Naive thymus-derived CD4-positive, alpha-beta T cell (primary cell): ENCODE data around the gene P3H2. TPM values are rescaled to one million over a fixed set of nuclear protein-coding genes. Genes with fewer than 3 reads are reported as not detected.
A peak's percentile ranks its signal among the peaks of the same experiment; 100 is the strongest.

Experiments used
- ATAC-seq: fragments of 150-1000 bp; cut with Tn5 transposase; 2 replicates; pipeline ENCODE4 v1.10.0; 2021; ENCODE audit warnings: mild to moderate bottlenecking, moderate library complexity
- CTCF ChIA-PET: fragments of 350-600 bp; sonication (Branson Sonifier 250); formaldehyde crosslinking; loops from one replicate; lab custom pipeline; 2021; ENCODE audit warnings: antibody characterized with exemption; lab: Charles Lee
- POLR2A ChIA-PET: fragments of 350-600 bp; sonication (Branson Sonifier 250); formaldehyde crosslinking; loops from one replicate; lab custom pipeline; 2021; ENCODE audit warnings: antibody characterized with exemption, inconsistent platforms; lab: Charles Lee
- DNase-seq, 9 donors: peaks; one replicate each; pipeline versions ENCODE4 v3.0.0 to v3.0.0-alpha.2; 2020 to 2022; ENCODE audit warnings: mixed read lengths in 1 of 9
- H3K27ac ChIP-seq: one replicate; pipeline ENCODE4 v1.7.0; 2013; ENCODE audit warnings: mild to moderate bottlenecking, low read depth, low read length, moderate library complexity
- H3K27me3 ChIP-seq, 2 donors: one replicate each; pipeline ENCODE4 v1.7.0; 2013; ENCODE audit warnings: low read length in 2 of 2, mild to moderate bottlenecking in 2 of 2, moderate library complexity in 2 of 2; ENCODE audit not compliant: control insufficient read depth in 2 of 2, insufficient read depth in 2 of 2
- H3K36me3 ChIP-seq, 3 experiments: 1 replicate in 2 of 3; 2 replicates in 1 of 3; pipeline ENCODE4 v1.7.0; 2013; ENCODE audit warnings: low read length in 3 of 3, mild to moderate bottlenecking in 3 of 3, moderate library complexity in 1 of 3; ENCODE audit not compliant: insufficient read depth in 3 of 3, control insufficient read depth in 2 of 3
- H3K4me1 ChIP-seq, 2 donors: one replicate each; pipeline ENCODE4 v1.7.0; 2013; ENCODE audit warnings: low read length in 2 of 2, mild to moderate bottlenecking in 2 of 2, moderate library complexity in 1 of 2; ENCODE audit not compliant: control insufficient read depth in 2 of 2, insufficient read depth in 2 of 2
- H3K4me3 ChIP-seq: 2 replicates; pipeline ENCODE4 v1.7.0; 2013; ENCODE audit warnings: mild to moderate bottlenecking, low read length
- H3K9me3 ChIP-seq, 3 experiments: 1 replicate in 2 of 3; 2 replicates in 1 of 3; pipeline ENCODE4 v1.7.0; 2013; ENCODE audit warnings: low read length in 3 of 3; ENCODE audit not compliant: control insufficient read depth in 2 of 3
- H3K27ac Mint-ChIP-seq, 9 donors: one replicate each; pipeline ENCODE4 v1.8.0; 2020 to 2022; ENCODE audit warnings: mixed read lengths in 9 of 9, mild to moderate bottlenecking in 8 of 9, moderate library complexity in 5 of 9, inconsistent platforms in 2 of 9
- H3K27me3 Mint-ChIP-seq, 5 donors: one replicate each; pipeline ENCODE4 v1.8.0; 2021 to 2022; ENCODE audit warnings: mixed read lengths in 5 of 5, mild to moderate bottlenecking in 1 of 5
- H3K36me3 Mint-ChIP-seq, 5 donors: one replicate each; pipeline ENCODE4 v1.8.0; 2020 to 2022; ENCODE audit warnings: mixed read lengths in 5 of 5, mild to moderate bottlenecking in 3 of 5, inconsistent platforms in 1 of 5
- H3K4me1 Mint-ChIP-seq, 7 donors: one replicate each; pipeline ENCODE4 v1.8.0; 2020 to 2022; ENCODE audit warnings: mixed read lengths in 7 of 7, mild to moderate bottlenecking in 3 of 7, inconsistent platforms in 1 of 7
- H3K4me3 Mint-ChIP-seq, 10 donors: one replicate each; pipeline ENCODE4 v1.8.0; 2020 to 2022; ENCODE audit warnings: mild to moderate bottlenecking in 10 of 10, mixed read lengths in 10 of 10, moderate library complexity in 6 of 10, inconsistent platforms in 2 of 10
- H3K9me3 Mint-ChIP-seq, 11 donors: one replicate each; pipeline ENCODE4 v1.8.0; 2020 to 2022; ENCODE audit warnings: mixed read lengths in 11 of 11, mild to moderate bottlenecking in 4 of 11, inconsistent platforms in 1 of 11, moderate library complexity in 1 of 11
- intact Hi-C, 2 donors: fragments of 100-400 bp; cut with micrococcal nuclease; formaldehyde crosslinking; loops; one replicate each; pipeline ENCODE4 v1.15.1; 2023
- polyA plus RNA-seq, 2 donors: library from polyadenylated mRNA; unstranded; fragments of 300-500 nt; fragmentation: Illumina TruSeq; gene quantifications; one replicate each; pipeline ENCODE4 v1.2.3, GENCODE V29; 2021
- total RNA-seq, 6 experiments: library from RNA in 5 of 6; stranded (reverse) in 5 of 6; gene quantifications; 1 replicate in 5 of 6; 2 replicates in 1 of 6; pipeline ENCODE4 v1.2.3 and lab custom pipeline; 2021 to 2026

P3H2 gene
- total and polyA plus RNA-seq, 7 experiments from 2014 or later, result 0.48 to 1.8 TPM; not detected in 5

- intact Hi-C loops, result no loop called here
- Histone ChIP-seq H3K4me3 (no peak overlapping the region), H3K9me3 (no peaks in the 10 kb centered on the region), H3K4me1 (no peaks in the 10 kb centered on the region), H3K36me3 (no peaks in the 10 kb centered on the region), H3K27me3 (no peaks in the 10 kb centered on the region), H3K27ac (no peak overlapping the region)
- Mint-ChIP-seq H3K4me1 (no peaks in the 10 kb centered on the region), H3K27me3 (peaks cover 22 to 46% (median 30%) of the 10 kb centered on the region in 5 donors), H3K36me3 (peaks cover 0 to 4% (median 0%) of the 10 kb centered on the region in 5 donors), H3K27ac (no peak overlapping the region), H3K4me3 (no peak overlapping the region), H3K9me3 (peaks cover 0 to 5% (median 0%) of the 10 kb centered on the region in 11 donors)
- DNase-seq, result no peak
- no peak for ATAC-seq
- POLR2A ChIA-PET, result no interaction called here
- CTCF ChIA-PET, result no interaction called here
Measured at GRCh38 chr3:189975391-189975990, 145.2 kb downstream of the P3H2 start.

GRCh38 chr3:189974359-189974758 is 146.3 kb downstream of the P3H2 start:
- CTCF ChIA-PET, result no interaction called here

GRCh38 chr3:189967254-189967865 is 153.3 kb downstream of the P3H2 start:
- intact Hi-C loops, result loop anchor here (1.0 to 5.0 kb wide), 5 partner anchors 235 to 729 kb away; partner anchors contain the start of gene CLDN1 (in 2 of the 2)
- Mint-ChIP-seq H3K36me3 (no peaks in the 10 kb centered on the region), H3K27ac (no peak overlapping the region), H3K27me3 (peaks cover 0 to 9% (median 5%) of the 10 kb centered on the region in 5 donors), H3K9me3 (no peaks in the 10 kb centered on the region), H3K4me3 (no peak overlapping the region), H3K4me1 (peaks cover 0 to 4% (median 0%) of the 10 kb centered on the region in 7 donors)
- no peaks in the 10 kb centered on the region for H3K9me3 ChIP-seq
- ChIA-PET CTCF (interaction anchor here (0.6 to 1.3 kb wide), 4 partner anchors 14 to 691 kb away, joined by 3 to 5 read pairs (median 3); no protein-coding TSS in a partner anchor), POLR2A (no interaction called here)
- no peaks in the 10 kb centered on the region for H3K36me3 ChIP-seq
- no peaks in the 10 kb centered on the region for H3K4me1 ChIP-seq
- H3K27me3 ChIP-seq, result no peaks in the 10 kb centered on the region
- ATAC-seq (no peak), DNase-seq (peak in 6 of 9 donors; percentile 13 to 47 (median 33))
- H3K27ac ChIP-seq, result no peak overlapping the region
- no peak overlapping the region for H3K4me3 ChIP-seq

More at GRCh38 chr3:189974359-189974758, 146.3 kb downstream of the P3H2 start:
- Histone ChIP-seq H3K36me3 (no peaks in the 10 kb centered on the region), H3K4me1 (no peaks in the 10 kb centered on the region), H3K27ac (no peak overlapping the region), H3K27me3 (no peaks in the 10 kb centered on the region), H3K9me3 (no peaks in the 10 kb centered on the region), H3K4me3 (no peak overlapping the region)
- intact Hi-C loops, result no loop called here
- ATAC-seq (no peak), DNase-seq (no peak)
- Mint-ChIP-seq H3K27ac (no peak overlapping the region), H3K36me3 (peaks cover 0 to 4% (median 0%) of the 10 kb centered on the region in 5 donors), H3K4me3 (no peak overlapping the region), H3K27me3 (peaks cover 19 to 41% (median 24%) of the 10 kb centered on the region in 5 donors), H3K9me3 (peaks cover 0 to 5% (median 0%) of the 10 kb centered on the region in 11 donors), H3K4me1 (no peaks in the 10 kb centered on the region)
- POLR2A ChIA-PET, result no interaction called here

- intact Hi-C loops, result loop anchor here (1.0 to 5.0 kb wide), 5 partner anchors 235 to 730 kb away; partner anchors contain the start of gene CLDN1 (in 2 of the 2)
- CTCF ChIA-PET, result interaction anchor here (1.3 kb wide), 1 partner anchor 350 kb away, joined by 3 read pairs; no protein-coding TSS in a partner anchor
- H3K27ac ChIP-seq, result no peak overlapping the region
- H3K27ac Mint-ChIP-seq, result no peak overlapping the region
- H3K27me3 ChIP-seq, result no peaks in the 10 kb centered on the region
- H3K9me3 Mint-ChIP-seq, result no peaks in the 10 kb centered on the region
- H3K4me3 Mint-ChIP-seq, result no peak overlapping the region
- H3K4me1 Mint-ChIP-seq, result peaks cover 0 to 4% (median under 1%) of the 10 kb centered on the region in 7 donors
- DNase-seq (no peak), ATAC-seq (no peak)
- no peaks in the 10 kb centered on the region for H3K36me3 ChIP-seq
- H3K4me3 ChIP-seq, result no peak overlapping the region
- peaks cover 0 to 9% (median 5%) of the 10 kb centered on the region in 5 donors for H3K27me3 Mint-ChIP-seq
- H3K9me3 ChIP-seq, result no peaks in the 10 kb centered on the region
- H3K4me1 ChIP-seq, result no peaks in the 10 kb centered on the region
- no peaks in the 10 kb centered on the region for H3K36me3 Mint-ChIP-seq
- POLR2A ChIA-PET, result no interaction called here
Measured at GRCh38 chr3:189966843-189967242, 153.9 kb downstream of the P3H2 start.

GRCh38 chr3:189964623-189965332 is 155.9 kb downstream of the P3H2 start:
- no peaks in the 10 kb centered on the region for H3K4me1 ChIP-seq
- Mint-ChIP-seq H3K27ac (no peak overlapping the region), H3K36me3 (no peaks in the 10 kb centered on the region), H3K4me1 (peaks cover 0 to 13% (median 5%) of the 10 kb centered on the region in 7 donors), H3K27me3 (peaks cover 4 to 16% (median 8%) of the 10 kb centered on the region in 5 donors), H3K4me3 (no peak overlapping the region), H3K9me3 (no peaks in the 10 kb centered on the region)
- no peaks in the 10 kb centered on the region for H3K9me3 ChIP-seq
- CTCF ChIA-PET, result interaction anchor here (0.6 to 1.1 kb wide), 2 partner anchors 692 to 696 kb away, joined by 3 read pairs; no protein-coding TSS in a partner anchor
- no peaks in the 10 kb centered on the region for H3K36me3 ChIP-seq
- intact Hi-C loops, result loop anchor here (5.0 kb wide), 3 partner anchors 458 to 733 kb away; partner anchors contain the start of gene IL1RAP (in 1 of the 2)
- ATAC-seq (no peak), DNase-seq (no peak)
- no peak overlapping the region for H3K27ac ChIP-seq
- H3K27me3 ChIP-seq, result no peaks in the 10 kb centered on the region
- POLR2A ChIA-PET, result no interaction called here
- no peak overlapping the region for H3K4me3 ChIP-seq

- H3K27ac Mint-ChIP-seq, result no peak overlapping the region
- no peak overlapping the region for H3K4me3 Mint-ChIP-seq
- no peaks in the 10 kb centered on the region for H3K36me3 ChIP-seq
- DNase-seq (no peak), ATAC-seq (no peak)
- intact Hi-C loops, result loop anchor here (5.0 kb wide), 2 partner anchors 550 to 735 kb away; partner anchors contain the start of gene IL1RAP (in 1 of the 2)
- no peaks in the 10 kb centered on the region for H3K4me1 ChIP-seq
- peaks cover 2 to 13% (median 6%) of the 10 kb centered on the region in 7 donors for H3K4me1 Mint-ChIP-seq
- H3K9me3 ChIP-seq, result no peaks in the 10 kb centered on the region
- ChIA-PET POLR2A (no interaction called here), CTCF (interaction anchor here (0.6 to 2.1 kb wide), 9 partner anchors 14 to 816 kb away, joined by 3 to 9 read pairs (median 3); partner anchors contain the start of gene CLDN1)
- H3K27me3 ChIP-seq, result no peaks in the 10 kb centered on the region
- no peak overlapping the region for H3K27ac ChIP-seq
- H3K36me3 Mint-ChIP-seq, result no peaks in the 10 kb centered on the region
- no peak overlapping the region for H3K4me3 ChIP-seq
- H3K9me3 Mint-ChIP-seq, result no peaks in the 10 kb centered on the region
- H3K27me3 Mint-ChIP-seq, result peaks cover 5 to 21% (median 15%) of the 10 kb centered on the region in 5 donors
Measured at GRCh38 chr3:189962466-189962865, 158.2 kb downstream of the P3H2 start.
